Heart right ventricle (tissue), 16 donors: Measurements from ENCODE around the gene RPL32. TPM values are rescaled to one million over a fixed set of nuclear protein-coding genes. Genes with fewer than 3 reads are reported as not detected.
A peak's percentile ranks its signal among the peaks of the same experiment; 100 is the strongest.
"Not testable (repeated sequence)": the region's sequence is repeated elsewhere in the genome, so short reads cannot be mapped to it uniquely, and the experiment has no call there.

ENCODE experiments used
- ATAC-seq, 8 donors: fragments of 200-7000 bp; cut with Tn5 transposase; one replicate each; pipeline ENCODE4 v1.9.1; 2020; ENCODE audit warnings: mild to moderate bottlenecking in 8 of 8, moderate library complexity in 8 of 8, moderate number of reproducible peaks in 1 of 8
- DNase-seq, 2 donors: peaks; one replicate each; pipeline ENCODE4 v3.0.0-alpha.2; 2020
- H3K27ac ChIP-seq, 10 donors: fragments of 200-600 bp; sonication (generic) in 2 of 10; one replicate each; pipeline versions ENCODE4 v1.5.0 to v1.8.0; 2020 to 2022; ENCODE audit warnings: mild to moderate bottlenecking in 3 of 10
- H3K27me3 ChIP-seq, 7 donors: fragments of 200-600 bp; one replicate each; pipeline ENCODE4 v1.8.0; 2021 to 2022; ENCODE audit warnings: mild to moderate bottlenecking in 2 of 7
- H3K36me3 ChIP-seq, 9 donors: fragments of 200-600 bp; sonication (generic) in 1 of 9; one replicate each; pipeline versions ENCODE4 v1.5.0 to v1.8.0; 2020 to 2022; ENCODE audit warnings: mild to moderate bottlenecking in 2 of 9
- H3K4me1 ChIP-seq, 9 donors: fragments of 200-600 bp; sonication (generic) in 1 of 9; one replicate each; pipeline versions ENCODE4 v1.5.0 to v1.8.0; 2020 to 2022; ENCODE audit warnings: mild to moderate bottlenecking in 4 of 9
- H3K4me3 ChIP-seq, 10 donors: fragments of 200-600 bp; sonication (generic) in 2 of 10; one replicate each; pipeline versions ENCODE4 v1.5.0 to v1.8.0; 2020 to 2022; ENCODE audit warnings: mild to moderate bottlenecking in 7 of 10, moderate library complexity in 2 of 10
- H3K9me3 ChIP-seq, 11 donors: fragments of 200-600 bp in 10 of 11; sonication (generic) in 2 of 11; one replicate each; pipeline versions ENCODE4 v1.5.0 to v1.8.0; 2013 to 2022; ENCODE audit warnings: mild to moderate bottlenecking in 2 of 11, control low read depth in 1 of 11, moderate library complexity in 1 of 11
- WGBS, 2 donors: extraction: QIAGEN DNeasy Blood & Tissue Kit; methylation state at CpG; one replicate each; pipeline ENCODE4 v1.1.7; 2013; ENCODE audit warnings: inconsistent platforms in 1 of 2; 5-methylcytosine and 5-hydroxymethylcytosine counted together
- intact Hi-C, 10 donors: fragments of 100-400 bp; cut with DNase I; formaldehyde crosslinking; loops; one replicate each; pipeline versions ENCODE4 v1.11.1 to v1.14.2; 2022
- polyA plus RNA-seq, 2 donors: library from polyadenylated mRNA; stranded (reverse); fragments of 200-250 nt; gene quantifications; one replicate each; pipeline ENCODE4 v1.2.3, GENCODE V29; 2013
- total RNA-seq, 10 donors: library from RNA; stranded (reverse); fragmentation: NEBNext Ultra II Directional in 3 of 10; extraction: Animal tissue kit (Norgen Biotek cat#: 25700) in 3 of 10; gene quantifications; one replicate each; pipeline versions ENCODE4 v1.2.1 to v1.2.4, GENCODE V29; 2021 to 2023
- TF ChIP-seq, protein P1 (sequence below), 9 donors: fragments of 200-600 bp; sonication (generic) in 2 of 9; IDR thresholded peaks; one replicate each; pipeline versions ENCODE4 v1.5.0 to v1.8.0; 2021 to 2022; ENCODE audit warnings: antibody characterized with exemption in 9 of 9, mild to moderate bottlenecking in 5 of 9, moderate library complexity in 1 of 9
- donor health status: Arrhythmogenic right ventricular cardiomyopathy.
- donor health status: ischemic (EF 13 %, LVEDD 7.1; RV severe dilation, severe dysfunction).
- donor health status: healthy with polysubstance abuse.
- donor health status: DM: no; HTN: yes; CAD: no.
- donor health status: DM: no; HTN: no; CAD: no.
- donor health status: ischemic (EF 25% LVEDD 6.9; RV normal size, moderate dysfunction).
- donor health status: ischemic (EF 25% LVEDD 5.7; RV mildly dilated, moderate dysfunction).
- donor health status: healthy.
- donor health status: DM: yes; HTN: yes; CAD: no.
- donor health status: Ischemic cardiomyopathy.
- donor health status: ischemic (EF 35%, LVEDD 5.7; RV mildly dilated, moderate dysfunction).
- donor health status: nonischemic (EF 11% LVEDD 7.7; RV severe dilation, severe dysfunction).
- donor health status: DM: yes; HTN: yes; CAD: no.
- donor health status: PGD.
- donor health status: ischemic (EF 29% LVEDD 5.4; RV normal size, mild dysfunction).
- donor health status: nonischemic (EF 23%, LVEDD 6.1; RV moderate dilation, normal function).

Gene RPL32
- total and polyA plus RNA-seq, 12 donors: 827 to 2,488 (median 909) TPM

DNA sequence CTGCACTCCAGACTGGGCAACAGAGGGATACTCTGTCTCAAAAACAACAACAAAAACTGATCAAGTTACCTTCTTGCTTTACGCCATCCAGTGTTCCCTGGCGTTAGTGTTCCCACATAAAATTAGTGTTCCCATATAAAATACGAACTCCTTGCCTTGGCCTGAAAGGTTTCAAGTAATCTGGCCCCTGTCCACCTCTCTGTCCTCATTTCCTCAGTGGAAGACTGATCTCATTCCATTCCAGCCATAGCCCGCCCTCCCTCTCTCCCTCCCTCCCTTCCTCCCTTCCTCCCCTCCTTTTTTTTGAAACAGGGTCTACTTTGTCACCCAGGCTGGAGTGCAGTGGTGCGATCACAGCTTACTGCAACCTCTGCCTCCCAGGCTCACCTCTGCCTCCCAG is 47.7 kb downstream of the RPL32 start:
- no peak overlapping the region for H3K27ac ChIP-seq
- H3K4me3 ChIP-seq: no peak overlapping the region
- intact Hi-C loops: loop anchor here in 2 of 10 donors (2.0 to 10.0 kb wide), 2 partner anchors 51 to 69 kb away; partner anchors contain the start of gene RPL32 (in 1 of the 2)
- DNase-seq (no peak), ATAC-seq (no peak)
- peaks cover 0 to 19% (median 0%) of the 10 kb centered on the region in 7 donors for H3K27me3 ChIP-seq
- H3K4me1 ChIP-seq: peaks cover 0 to 23% (median 12%) of the 10 kb centered on the region in 9 donors
- TF ChIP-seq, protein P1, sequence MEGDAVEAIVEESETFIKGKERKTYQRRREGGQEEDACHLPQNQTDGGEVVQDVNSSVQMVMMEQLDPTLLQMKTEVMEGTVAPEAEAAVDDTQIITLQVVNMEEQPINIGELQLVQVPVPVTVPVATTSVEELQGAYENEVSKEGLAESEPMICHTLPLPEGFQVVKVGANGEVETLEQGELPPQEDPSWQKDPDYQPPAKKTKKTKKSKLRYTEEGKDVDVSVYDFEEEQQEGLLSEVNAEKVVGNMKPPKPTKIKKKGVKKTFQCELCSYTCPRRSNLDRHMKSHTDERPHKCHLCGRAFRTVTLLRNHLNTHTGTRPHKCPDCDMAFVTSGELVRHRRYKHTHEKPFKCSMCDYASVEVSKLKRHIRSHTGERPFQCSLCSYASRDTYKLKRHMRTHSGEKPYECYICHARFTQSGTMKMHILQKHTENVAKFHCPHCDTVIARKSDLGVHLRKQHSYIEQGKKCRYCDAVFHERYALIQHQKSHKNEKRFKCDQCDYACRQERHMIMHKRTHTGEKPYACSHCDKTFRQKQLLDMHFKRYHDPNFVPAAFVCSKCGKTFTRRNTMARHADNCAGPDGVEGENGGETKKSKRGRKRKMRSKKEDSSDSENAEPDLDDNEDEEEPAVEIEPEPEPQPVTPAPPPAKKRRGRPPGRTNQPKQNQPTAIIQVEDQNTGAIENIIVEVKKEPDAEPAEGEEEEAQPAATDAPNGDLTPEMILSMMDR (IDR thresholded peaks at IDR 0.05): no peak
- no peaks in the 10 kb centered on the region for H3K36me3 ChIP-seq
- H3K9me3 ChIP-seq: no peaks in the 10 kb centered on the region
- WGBS, 2 donors: 67 to 76% methylated on average over 5 of the region's 5 CpGs

DNA sequence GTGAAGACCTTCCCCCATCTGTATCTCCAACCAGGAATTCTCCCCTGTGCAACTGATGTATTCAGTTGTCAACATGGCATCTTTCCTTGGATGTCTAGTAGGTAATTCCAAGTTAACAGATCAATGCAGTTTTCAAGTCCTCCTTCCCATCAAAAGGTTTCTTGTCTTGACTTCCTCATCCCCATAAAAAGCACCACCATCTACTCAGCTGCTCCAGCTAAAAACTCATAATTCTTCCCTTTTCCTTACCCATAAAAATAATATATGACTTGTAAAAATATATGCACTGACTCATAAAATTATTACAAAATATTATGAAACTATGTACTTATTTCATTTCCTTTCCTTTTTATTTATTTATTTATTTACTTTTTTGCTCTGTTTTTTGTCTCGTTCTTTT is 49.9 kb downstream of the RPL32 start:
- H3K9me3 ChIP-seq: no peaks in the 10 kb centered on the region
- 88 to 97% methylated on average over 1 of the region's 1 CpG for WGBS, 2 donors
- peaks cover 0 to 8% (median 6%) of the 10 kb centered on the region in 9 donors for H3K4me1 ChIP-seq
- DNase-seq (no peak), ATAC-seq (no peak)
- intact Hi-C loops: loop anchor here in 1 of 10 donors (10.0 kb wide), 1 partner anchor 53 kb away; the partner anchor contains the start of gene RPL32
- TF ChIP-seq, protein P1 (IDR thresholded peaks at IDR 0.05): no peak
- no peaks in the 10 kb centered on the region for H3K36me3 ChIP-seq
- no peak overlapping the region for H3K27ac ChIP-seq
- H3K27me3 ChIP-seq: peaks cover 0 to 8% (median 0%) of the 10 kb centered on the region in 7 donors
- no peak overlapping the region for H3K4me3 ChIP-seq

- H3K27ac ChIP-seq, H3K4me1 ChIP-seq, ATAC-seq, H3K27me3 ChIP-seq, H3K4me3 ChIP-seq, H3K36me3 ChIP-seq, DNase-seq, H3K9me3 ChIP-seq: not testable (repeated sequence)
- intact Hi-C loops: loop anchor here in 1 of 10 donors (2.0 kb wide), 1 partner anchor 53 kb away; the partner anchor contains the start of gene RPL32
- WGBS, 2 donors: 88 to 89% methylated on average over 23 of the region's 23 CpGs
Observed at GRCh38 chr3:12787967-12788690, 53.2 kb downstream of the RPL32 start.

- intact Hi-C loops: loop anchor here in 1 of 10 donors (2.0 kb wide), 1 partner anchor 53 kb away; the partner anchor contains the start of gene RPL32
- DNase-seq (peak; percentile 72 to 79), ATAC-seq (peak in 3 of 8 donors; percentile 49 to 84 (median 52))
- 56 to 68% methylated on average over 9 of the region's 9 CpGs for WGBS, 2 donors
- TF ChIP-seq, protein P1 (IDR thresholded peaks at IDR 0.05): peak in 8 of 9 donors; percentile 20 to 67 (median 39)
- not testable (repeated sequence) for H3K36me3 ChIP-seq, H3K4me3 ChIP-seq, H3K27ac ChIP-seq, H3K27me3 ChIP-seq, H3K4me1 ChIP-seq, H3K9me3 ChIP-seq
Observed at GRCh38 chr3:12787346-12787745, 54.0 kb downstream of the RPL32 start.

GRCh38 chr3:12785096-12785495 is 56.3 kb downstream of the RPL32 start:
- intact Hi-C loops: no loop called here

More at GRCh38 chr3:12785096-12785495, 56.3 kb downstream of the RPL32 start:
- Histone ChIP-seq H3K9me3 (no peaks in the 10 kb centered on the region), H3K36me3 (no peaks in the 10 kb centered on the region), H3K27me3 (no peaks in the 10 kb centered on the region), H3K4me1 (no peaks in the 10 kb centered on the region), H3K27ac (no peak overlapping the region), H3K4me3 (no peak overlapping the region)
- no peak for ATAC-seq
- TF ChIP-seq, protein P1 (IDR thresholded peaks at IDR 0.05): no peak
- WGBS, 2 donors: 71 to 80% methylated on average over 4 of the region's 4 CpGs
- DNase-seq: no peak
